GM18867 (cell line): Measurements from ENCODE around the gene SPTBN1.
"Not testable (repeated sequence)": the region's sequence is repeated elsewhere in the genome, so short reads cannot be mapped to it uniquely, and the experiment has no call there.

Experiments used
- ATAC-seq: cut with Tn5 transposase; IDR thresholded peaks from one replicate; pipeline ENCODE4 v1.9.1; 2021; ENCODE audit warnings: mild to moderate bottlenecking, moderate library complexity; ENCODE audit not compliant: unreplicated experiment

Gene SPTBN1

GRCh38 chr2:54468673-54469072, 12.5 kb downstream of the SPTBN1 start:
- ATAC-seq: no peak

DNA sequence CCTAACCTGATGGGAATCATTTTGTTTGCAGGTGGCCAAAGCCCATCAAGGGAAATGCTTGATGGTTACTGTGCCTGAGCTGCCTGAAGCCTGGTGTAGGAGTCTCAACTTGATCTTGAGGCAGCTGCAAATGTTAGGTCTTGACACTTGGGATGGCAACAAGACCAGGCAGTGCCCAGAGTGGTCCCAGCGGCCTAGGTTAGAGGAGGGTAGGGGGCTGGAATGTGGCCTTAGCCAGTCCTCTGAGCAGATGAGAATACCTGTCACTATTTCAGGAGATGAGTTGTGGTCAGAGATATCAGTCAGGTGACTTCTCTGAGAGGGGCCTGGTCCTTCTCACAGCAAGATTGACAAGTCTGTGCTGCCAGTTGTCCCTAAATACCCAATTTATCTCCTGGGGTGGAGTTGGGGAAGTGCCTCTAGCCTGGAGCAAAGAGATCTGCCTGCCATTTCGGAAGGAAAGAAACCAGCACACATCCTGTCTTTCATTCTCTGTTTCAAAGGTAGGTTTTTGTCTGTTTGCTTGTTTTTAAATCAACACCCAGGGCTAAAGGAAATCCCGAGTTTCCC, 13.4 kb downstream of the SPTBN1 start:
- ATAC-seq: no peak

- no peak for ATAC-seq
These were observed 14.3 kb downstream of the SPTBN1 start for GRCh38 chr2:54470266-54470938.

DNA sequence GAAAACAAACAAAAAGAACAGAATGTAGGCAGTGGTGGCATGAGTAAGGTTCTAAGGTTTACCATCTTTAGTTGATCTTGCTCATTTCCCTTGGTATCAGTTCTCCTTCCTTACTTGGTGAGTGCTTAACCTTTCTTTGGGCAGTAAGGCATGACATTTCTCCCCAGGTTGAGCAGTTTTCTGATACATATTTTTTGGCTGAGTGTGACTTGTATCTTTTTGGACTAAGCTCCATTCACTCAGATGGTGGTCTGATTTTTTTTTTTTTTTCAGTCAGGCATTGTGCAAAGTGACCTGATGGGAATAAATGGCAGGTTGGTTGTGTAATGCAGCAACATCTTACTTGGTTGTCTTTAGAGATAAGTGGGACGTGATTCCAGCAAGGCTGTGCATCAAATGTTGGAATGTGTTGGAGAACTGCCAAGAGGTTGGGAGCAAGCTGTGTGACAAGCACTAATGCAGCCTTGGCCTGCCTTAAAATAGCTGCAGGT, 15.1 kb downstream of the SPTBN1 start:
- peak; percentile 74 for ATAC-seq

DNA sequence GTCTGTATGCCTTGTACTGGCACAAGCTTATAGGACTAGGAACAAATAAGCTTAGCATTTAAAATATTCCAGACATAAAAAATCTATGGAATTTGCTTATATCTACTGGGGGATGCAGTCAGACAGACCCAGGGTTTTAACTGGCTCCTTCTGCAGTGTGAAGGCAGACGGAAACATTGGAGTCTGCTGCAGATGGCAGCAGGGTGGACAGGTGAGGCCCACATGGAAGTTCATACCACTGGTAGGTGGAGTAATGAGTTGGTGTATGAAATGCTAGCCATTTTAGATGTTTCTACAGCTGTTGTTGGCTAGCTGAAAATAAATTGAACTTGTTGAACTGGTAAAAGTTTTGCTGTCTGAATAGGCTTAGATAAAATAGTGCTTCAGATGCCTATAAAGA, 17.7 kb downstream of the SPTBN1 start:
- no peak for ATAC-seq

DNA sequence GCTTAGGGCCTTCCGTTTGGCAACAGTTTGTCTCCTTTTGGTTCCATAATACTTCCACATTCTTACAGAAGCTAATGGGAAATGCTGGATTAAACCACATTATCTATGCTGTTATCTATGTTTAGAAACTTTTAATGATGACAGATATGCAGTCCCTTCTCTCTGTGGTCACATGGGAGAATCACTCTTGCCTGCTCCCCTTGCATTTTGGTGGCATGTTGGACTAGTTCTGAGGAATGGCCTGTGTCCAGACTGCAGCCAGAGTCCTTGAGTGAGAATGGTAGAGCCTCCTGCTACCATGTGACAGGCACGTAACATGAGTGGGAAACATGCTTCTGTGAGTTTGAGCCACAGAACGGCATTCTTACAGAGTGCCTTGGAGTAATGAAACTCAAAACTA, 19.2 kb downstream of the SPTBN1 start:
- no peak for ATAC-seq

- ATAC-seq: no peak
These were observed 19.8 kb downstream of the SPTBN1 start for GRCh38 chr2:54475919-54476318.

DNA sequence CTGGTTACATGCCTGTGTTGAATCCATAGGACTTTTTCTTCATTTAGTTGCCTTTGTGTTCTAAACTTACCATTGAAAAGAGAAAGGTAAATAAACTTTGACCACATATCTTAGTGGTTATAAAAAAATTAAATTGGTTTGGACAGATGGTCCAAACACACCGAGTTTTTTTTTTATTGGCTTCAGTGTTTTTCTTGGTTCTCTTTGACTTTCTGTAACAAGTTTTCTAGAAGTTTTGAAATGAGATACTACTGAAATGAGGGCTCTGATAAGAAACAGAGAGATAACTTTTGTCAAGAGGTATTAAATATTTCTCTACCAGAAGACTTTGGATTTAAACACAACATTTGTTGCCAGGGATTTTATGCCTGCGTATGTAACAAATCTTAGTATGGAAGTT, 20.7 kb downstream of the SPTBN1 start:
- no peak for ATAC-seq

DNA sequence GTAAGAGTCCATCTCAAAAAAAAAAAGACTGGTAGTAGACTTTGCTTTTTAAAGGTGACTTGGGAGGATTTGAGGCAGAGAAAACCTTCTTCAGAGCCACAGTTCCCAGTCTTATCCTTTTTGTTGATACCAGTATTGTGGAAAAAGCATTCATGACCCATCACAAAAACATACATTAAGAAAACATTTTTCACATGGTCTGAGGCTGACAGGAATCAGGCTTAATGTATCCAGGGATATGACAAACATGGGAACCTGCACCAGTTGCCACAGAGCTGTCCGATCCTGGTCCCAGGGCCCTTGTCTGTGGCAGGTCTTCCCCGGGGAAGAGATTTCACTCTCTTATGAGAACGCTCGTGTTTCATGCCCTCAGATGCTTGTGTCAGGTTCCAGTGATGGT, 21.8 kb downstream of the SPTBN1 start:
- no peak for ATAC-seq

DNA sequence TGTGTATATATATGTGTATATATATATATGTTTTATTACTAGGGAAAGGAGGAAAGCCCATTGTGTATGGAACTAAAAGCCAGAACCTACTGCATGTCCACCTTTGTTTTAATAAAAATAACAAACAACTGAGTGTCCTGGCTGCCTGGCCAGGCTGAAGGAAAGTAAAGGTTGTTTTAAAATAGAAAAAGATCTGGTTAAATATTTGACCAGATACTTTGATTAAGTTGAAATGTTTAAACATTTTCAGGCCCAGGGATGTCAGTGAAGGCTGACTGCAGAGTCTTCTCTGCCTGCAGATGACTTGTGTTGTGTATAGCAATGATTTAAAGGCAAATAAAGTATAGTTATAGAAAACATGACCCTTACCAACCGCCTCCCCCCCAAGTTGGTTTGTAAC, 22.8 kb downstream of the SPTBN1 start:
- no peak for ATAC-seq

GRCh38 chr2:54479424-54479823, 23.3 kb downstream of the SPTBN1 start:
- ATAC-seq: no peak

- peak; percentile 60 for ATAC-seq
These were observed 23.9 kb downstream of the SPTBN1 start for GRCh38 chr2:54480025-54480424.

GRCh38 chr2:54481686-54482085, 25.6 kb downstream of the SPTBN1 start:
- no peak for ATAC-seq

DNA sequence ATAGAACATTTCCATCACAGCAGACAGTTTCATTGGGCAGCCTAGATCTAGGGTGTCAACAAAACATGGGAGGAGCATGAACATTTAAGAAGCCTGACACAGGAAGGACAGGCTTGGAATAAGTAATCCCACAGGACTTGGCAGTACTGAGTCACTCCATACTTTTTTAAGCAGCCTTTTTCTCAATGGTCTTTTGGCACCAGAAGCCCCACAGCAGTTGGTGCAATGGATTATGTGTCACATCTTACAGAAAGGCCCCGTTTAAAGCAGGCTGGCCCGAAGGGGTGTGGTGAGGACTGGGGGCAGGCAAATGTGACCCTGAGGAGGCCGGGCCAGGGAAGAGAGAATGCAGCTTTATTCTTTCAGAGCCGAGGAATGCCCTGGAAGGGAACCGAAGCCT, 26.6 kb downstream of the SPTBN1 start:
- ATAC-seq: no peak

DNA sequence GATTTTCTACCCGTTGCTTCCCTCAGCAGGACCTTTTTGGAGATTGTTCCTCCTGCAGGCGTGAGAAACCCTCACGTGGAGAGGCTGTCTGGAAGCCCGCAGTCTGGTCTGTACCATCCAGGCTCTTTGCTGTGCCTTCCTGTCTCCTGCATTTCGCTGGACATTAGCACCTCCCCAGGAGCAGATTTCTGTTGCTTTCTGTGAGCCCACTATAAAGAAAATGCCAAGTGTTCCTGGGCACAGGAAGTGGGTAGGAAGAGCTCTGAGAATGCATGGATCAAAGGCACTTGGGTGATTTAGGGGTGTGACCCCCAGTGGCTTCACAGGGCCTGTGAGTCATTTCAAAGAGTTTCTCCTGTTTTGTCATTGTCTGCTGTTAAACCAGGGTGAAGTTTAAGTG, 27.3 kb downstream of the SPTBN1 start:
- no peak for ATAC-seq

DNA sequence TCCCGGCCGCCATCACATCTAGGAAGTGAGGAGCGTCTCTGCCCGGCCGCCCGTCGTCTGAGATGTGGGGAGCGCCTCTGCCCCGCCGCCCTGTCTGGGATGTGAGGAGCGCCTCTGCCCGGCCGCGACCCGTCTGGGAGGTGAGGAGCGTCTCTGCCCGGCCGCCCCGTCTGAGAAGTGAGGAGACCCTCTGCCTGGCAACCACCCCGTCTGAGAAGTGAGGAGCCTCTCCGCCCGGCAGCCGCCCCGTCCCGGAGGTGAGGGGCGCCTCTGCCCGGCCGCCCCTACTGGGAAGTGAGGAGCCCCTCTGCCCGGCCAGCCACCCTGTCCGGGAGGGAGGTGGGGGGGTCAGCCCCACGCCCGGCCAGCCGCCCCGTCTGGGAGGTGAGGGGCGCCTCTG, 29.6 kb downstream of the SPTBN1 start:
- ATAC-seq: not testable (repeated sequence)

- no peak for ATAC-seq
These were observed 30.6 kb downstream of the SPTBN1 start for GRCh38 chr2:54486766-54487165.

DNA sequence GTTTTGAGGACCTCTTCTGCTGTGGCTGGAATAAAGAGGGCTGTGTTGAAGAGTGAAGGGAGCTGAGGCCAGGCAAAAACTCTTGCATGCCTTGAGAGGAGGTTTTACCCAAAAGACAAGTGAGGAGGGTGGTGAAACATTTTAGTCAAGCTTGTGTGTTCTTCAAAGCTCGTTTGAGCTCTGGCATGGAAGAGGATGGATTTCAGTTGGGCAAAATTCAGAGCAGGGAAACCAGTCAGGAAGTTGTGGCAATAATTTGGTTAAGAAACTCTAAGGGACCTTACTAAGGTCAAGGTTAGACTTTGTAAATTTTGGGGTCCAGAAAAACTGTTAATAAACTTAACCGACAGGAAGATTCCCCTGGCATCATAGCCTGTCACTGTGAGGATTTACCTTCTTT, 34.7 kb downstream of the SPTBN1 start:
- ATAC-seq: no peak

- no peak for ATAC-seq
These were observed 36.2 kb downstream of the SPTBN1 start for GRCh38 chr2:54492335-54492734.

- ATAC-seq: no peak
These were observed 38.0 kb downstream of the SPTBN1 start for GRCh38 chr2:54494087-54494486.

DNA sequence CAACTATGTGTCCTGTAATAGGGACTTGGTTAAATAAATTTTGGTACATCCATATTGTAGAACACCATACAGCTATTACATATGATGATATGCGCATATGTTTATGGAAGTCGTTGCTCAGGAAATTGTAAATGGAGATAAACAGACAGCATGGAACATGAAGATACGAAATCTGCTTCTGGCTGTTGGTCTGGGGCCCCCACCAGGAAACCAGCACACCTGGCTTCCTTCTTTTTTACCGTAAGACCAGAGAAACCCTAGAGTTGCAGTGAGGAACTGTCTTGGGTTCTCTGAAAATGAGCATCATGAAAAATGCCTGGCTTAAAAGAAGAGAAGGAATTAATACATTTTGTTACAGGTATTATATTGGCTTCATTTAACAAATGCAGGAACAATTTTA, 40.8 kb downstream of the SPTBN1 start:
- no peak for ATAC-seq

- no peak for ATAC-seq
These were observed 41.9 kb downstream of the SPTBN1 start for GRCh38 chr2:54497763-54498680.
